ENCODE results near the gene IFRD1.

The IFRD1 gene

GRCh38 chr7:112448381-112448780, 1.9 kb upstream of the IFRD1 start:
- Histone ChIP-seq H3K27me3 (ENCODE audit: insufficient read depth, low read length, poor library complexity, severe bottlenecking) (no peaks in the 10 kb centered on the region), H3K9me3 (ENCODE audit: insufficient read depth, low read depth, low read length) (no peaks in the 10 kb centered on the region), H3K9ac (ENCODE audit: low read depth, low read length, poor library complexity, severe bottlenecking) (no peak overlapping the region), H4K20me1 (ENCODE audit: insufficient read depth, low read length, poor library complexity, severe bottlenecking) (peaks cover 27% of the 10 kb centered on the region), H3K4me2 (ENCODE audit: low read depth, low read length, poor library complexity, severe bottlenecking) (no peak overlapping the region), H3K9me2 (replicated peaks; ENCODE audit: low read depth, low read length) (no peaks in the 10 kb centered on the region), H2AFZ (ENCODE audit: low read length) (no peak overlapping the region), H3K4me1 (ENCODE audit: insufficient read depth, low read length, poor library complexity, severe bottlenecking) (peaks cover 27% of the 10 kb centered on the region), H3F3A (ENCODE audit: low read depth) (peaks cover 2% of the 10 kb centered on the region; the same call in 1 of the 2 replicates), H3K4me3 (ENCODE audit: low read length, poor library complexity, severe bottlenecking) (no peak overlapping the region), H3K79me2 (ENCODE audit: insufficient read depth, low read length) (peaks cover 26% of the 10 kb centered on the region), H3K36me3 (ENCODE audit: insufficient read depth, low read length) (no peaks in the 10 kb centered on the region)
- no peak for TF ChIP-seq CTCF (conservative IDR thresholded peaks at IDR 0.05; ENCODE audit: low read length)
- no peak for TF ChIP-seq EZH2phosphoT487 (IDR thresholded peaks at IDR 0.05; ENCODE audit: borderline replicate concordance)

GRCh38 chr7:112448891-112449290, 1.4 kb upstream of the IFRD1 start:
- Histone ChIP-seq H2AFZ (ENCODE audit: low read length) (no peak overlapping the region), H3K27me3 (ENCODE audit: insufficient read depth, low read length, poor library complexity, severe bottlenecking) (no peaks in the 10 kb centered on the region), H3K4me1 (ENCODE audit: insufficient read depth, low read length, poor library complexity, severe bottlenecking) (peaks cover 33% of the 10 kb centered on the region), H4K20me1 (ENCODE audit: insufficient read depth, low read length, poor library complexity, severe bottlenecking) (peaks cover 32% of the 10 kb centered on the region), H3K4me3 (ENCODE audit: low read length, poor library complexity, severe bottlenecking) (no peak overlapping the region), H3K79me2 (ENCODE audit: insufficient read depth, low read length) (peaks cover 32% of the 10 kb centered on the region), H3K36me3 (ENCODE audit: insufficient read depth, low read length) (no peaks in the 10 kb centered on the region), H3F3A (ENCODE audit: low read depth) (peaks cover 2% of the 10 kb centered on the region; the same call in 1 of the 2 replicates), H3K9ac (ENCODE audit: low read depth, low read length, poor library complexity, severe bottlenecking) (no peak overlapping the region), H3K4me2 (ENCODE audit: low read depth, low read length, poor library complexity, severe bottlenecking) (peak overlapping the region; percentile 93), H3K9me2 (replicated peaks; ENCODE audit: low read depth, low read length) (no peaks in the 10 kb centered on the region), H3K9me3 (ENCODE audit: insufficient read depth, low read depth, low read length) (no peaks in the 10 kb centered on the region)
- TF ChIP-seq CTCF (conservative IDR thresholded peaks at IDR 0.05; ENCODE audit: low read length) (no peak), EZH2phosphoT487 (IDR thresholded peaks at IDR 0.05; ENCODE audit: borderline replicate concordance) (no peak)

GRCh38 chr7:112449353-112449752, 907 bp upstream of the IFRD1 start:
- Histone ChIP-seq H3K9ac (ENCODE audit: low read depth, low read length, poor library complexity, severe bottlenecking) (peak overlapping the region; percentile 74), H3K4me2 (ENCODE audit: low read depth, low read length, poor library complexity, severe bottlenecking) (peak overlapping the region; percentile 93), H3K27me3 (ENCODE audit: insufficient read depth, low read length, poor library complexity, severe bottlenecking) (no peaks in the 10 kb centered on the region), H3K36me3 (ENCODE audit: insufficient read depth, low read length) (no peaks in the 10 kb centered on the region), H3K4me1 (ENCODE audit: insufficient read depth, low read length, poor library complexity, severe bottlenecking) (peaks cover 34% of the 10 kb centered on the region), H4K20me1 (ENCODE audit: insufficient read depth, low read length, poor library complexity, severe bottlenecking) (peaks cover 36% of the 10 kb centered on the region), H3K9me2 (replicated peaks; ENCODE audit: low read depth, low read length) (no peaks in the 10 kb centered on the region), H3K4me3 (ENCODE audit: low read length, poor library complexity, severe bottlenecking) (peak overlapping the region; percentile 95), H2AFZ (ENCODE audit: low read length) (peak overlapping the region; percentile 97), H3F3A (ENCODE audit: low read depth) (peaks cover 2% of the 10 kb centered on the region; the same call in 1 of the 2 replicates), H3K79me2 (ENCODE audit: insufficient read depth, low read length) (peaks cover 36% of the 10 kb centered on the region), H3K9me3 (ENCODE audit: insufficient read depth, low read depth, low read length) (no peaks in the 10 kb centered on the region)
- TF ChIP-seq EZH2phosphoT487 (IDR thresholded peaks at IDR 0.05; ENCODE audit: borderline replicate concordance) = no peak
- no peak for TF ChIP-seq CTCF (conservative IDR thresholded peaks at IDR 0.05; ENCODE audit: low read length)

Data from Loucy (cell line).